ENCODE measurements around the gene KLHDC10. TPM values are rescaled to one million over a fixed set of nuclear protein-coding genes. Genes with fewer than 3 reads are reported as not detected.

The KLHDC10 gene
- polyA plus RNA-seq, 1 experiment, result 29.7 TPM

DNA sequence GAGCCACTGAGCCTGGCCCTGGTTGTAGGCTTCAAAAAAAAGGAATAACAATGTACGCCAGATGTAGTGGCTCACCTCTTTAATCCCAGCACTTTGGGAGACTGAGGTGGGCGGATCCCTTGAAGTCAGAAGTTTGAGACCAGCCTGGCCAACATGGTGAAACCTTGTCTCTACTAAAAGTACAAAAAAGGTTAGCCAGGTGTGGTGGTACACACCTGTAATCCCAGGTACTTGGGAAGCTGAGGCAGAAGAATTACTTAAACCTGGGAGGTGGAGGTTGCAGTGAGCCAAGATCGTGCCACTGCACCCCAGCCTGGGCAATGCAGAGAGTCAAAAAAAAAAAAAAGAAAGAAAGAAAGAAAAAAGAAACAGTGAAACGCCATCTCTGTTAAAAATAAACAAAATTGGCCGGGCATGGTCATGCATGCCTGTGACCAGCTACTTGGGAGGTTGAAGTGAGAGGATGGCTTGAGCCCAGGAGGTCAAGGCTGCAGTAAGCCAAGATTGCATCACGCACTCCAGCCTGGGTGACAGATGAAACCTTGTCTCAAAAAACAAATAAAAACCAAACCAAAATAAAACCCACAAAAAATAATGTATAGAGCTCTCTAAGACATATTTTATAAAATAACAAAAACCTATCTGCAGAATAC, 4.7 kb upstream of the KLHDC10 start:
- ChIA-PET POLR2A (no interaction called here), CTCF (interaction anchor here (0.6 kb wide), 1 partner anchor 702 kb away, joined by 3 read pairs; no protein-coding TSS in a partner anchor)
- H3K27me3 ChIP-seq (ENCODE audit: control insufficient read depth, insufficient read depth, low read length), result no peaks in the 10 kb centered on the region
- H3K4me3 ChIP-seq (ENCODE audit: low read depth, low read length), result no peak overlapping the region
- no peaks in the 10 kb centered on the region for H3K9me3 ChIP-seq (ENCODE audit: control insufficient read depth, insufficient read depth, low read length)
- DNase-seq (ENCODE audit: low read depth, low spot score), result no peak
- H3K27ac ChIP-seq (ENCODE audit: low read depth, low read length), result no peak overlapping the region
- TF ChIP-seq CTCF (IDR thresholded peaks at IDR 0.05; ENCODE audit: low read depth, low read length), result no peak

- no peak overlapping the region for H3K27ac ChIP-seq (ENCODE audit: low read depth, low read length)
- peak overlapping the region; percentile 68 for H3K4me3 ChIP-seq (ENCODE audit: low read depth, low read length)
- POLR2A ChIA-PET, result interaction anchor here (0.9 to 1.3 kb wide), 2 partner anchors 32 to 75 kb away, joined by 3 to 4 read pairs; no protein-coding TSS in a partner anchor
- no peaks in the 10 kb centered on the region for H3K9me3 ChIP-seq (ENCODE audit: control insufficient read depth, insufficient read depth, low read length)
- H3K27me3 ChIP-seq (ENCODE audit: control insufficient read depth, insufficient read depth, low read length), result no peaks in the 10 kb centered on the region
- TF ChIP-seq CTCF (IDR thresholded peaks at IDR 0.05; ENCODE audit: low read depth, low read length), result no peak
- CTCF ChIA-PET, result interaction anchor here (0.5 to 0.9 kb wide), 3 partner anchors 22 to 763 kb away, joined by 3 read pairs; no protein-coding TSS in a partner anchor
- DNase-seq (ENCODE audit: low read depth, low spot score), result no peak
These were observed 956 bp upstream of the KLHDC10 start for GRCh38 chr7:130069179-130069977.

DNA sequence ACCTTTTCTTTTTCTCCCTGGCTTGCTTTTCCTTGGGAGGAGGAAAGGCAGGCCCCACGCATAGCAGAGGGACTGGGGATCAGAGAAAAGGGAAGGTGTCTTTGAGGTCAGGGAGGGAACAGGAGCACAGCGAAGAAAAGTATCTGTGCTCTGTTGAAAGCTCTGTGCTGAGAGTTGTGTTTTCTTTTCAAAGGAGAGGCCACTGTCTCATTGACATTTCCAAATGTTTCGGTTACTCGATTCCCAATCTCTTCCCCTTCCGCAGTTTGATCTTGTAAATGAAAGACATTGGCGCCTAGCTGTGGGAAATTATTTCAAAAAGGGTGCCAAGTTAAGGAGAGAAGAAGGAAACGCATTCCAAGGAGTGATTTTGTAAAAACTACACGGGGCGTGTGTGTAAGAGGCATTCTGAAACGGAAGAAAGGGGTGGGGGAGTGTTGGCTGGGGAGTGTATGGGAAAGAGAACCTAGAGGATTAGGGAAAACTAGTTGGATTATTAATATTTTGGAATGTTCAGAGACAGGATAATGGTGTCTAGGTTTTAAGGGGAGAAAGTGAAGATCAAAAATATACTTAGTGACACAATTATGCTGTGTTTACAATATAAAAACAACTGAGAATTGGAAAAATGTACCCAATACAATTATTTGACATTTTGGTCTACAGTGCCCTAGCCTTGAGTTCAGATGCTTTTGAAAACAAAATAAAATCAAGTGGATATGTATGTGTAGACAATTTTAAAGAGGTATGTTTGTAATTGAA, 708 bp downstream of the KLHDC10 start:
- no peak for TF ChIP-seq CTCF (IDR thresholded peaks at IDR 0.05; ENCODE audit: low read depth, low read length)
- POLR2A ChIA-PET, result interaction anchor here (0.6 to 1.3 kb wide), 4 partner anchors 33 to 348 kb away, joined by 3 to 4 read pairs (median 3); no protein-coding TSS in a partner anchor
- Histone ChIP-seq H3K27me3 (ENCODE audit: control insufficient read depth, insufficient read depth, low read length) (no peaks in the 10 kb centered on the region), H3K27ac (ENCODE audit: low read depth, low read length) (peak overlapping the region; percentile 24), H3K9me3 (ENCODE audit: control insufficient read depth, insufficient read depth, low read length) (no peaks in the 10 kb centered on the region), H3K4me3 (ENCODE audit: low read depth, low read length) (peak overlapping the region; percentile 92)
- DNase-seq (ENCODE audit: low read depth, low spot score), result no peak
- CTCF ChIA-PET, result interaction anchor here (0.7 to 4.7 kb wide), 15 partner anchors 12 to 766 kb away, joined by 3 to 71 read pairs (median 5); partner anchors contain the start of genes CPA1 and TMEM209

- H3K9me3 ChIP-seq (ENCODE audit: control insufficient read depth, insufficient read depth, low read length), result no peaks in the 10 kb centered on the region
- ChIA-PET POLR2A (interaction anchor here (0.6 to 1.0 kb wide), 2 partner anchors 134 to 687 kb away, joined by 3 read pairs; partner anchors contain the start of gene TMEM209), CTCF (interaction anchor here (0.6 to 4.7 kb wide), 50 partner anchors 11 to 797 kb away, joined by 3 to 71 read pairs (median 4); partner anchors contain the start of genes CPA1 and TMEM209)
- no peaks in the 10 kb centered on the region for H3K27me3 ChIP-seq (ENCODE audit: control insufficient read depth, insufficient read depth, low read length)
- H3K27ac ChIP-seq (ENCODE audit: low read depth, low read length), result no peak overlapping the region
- peak; percentile 80 for DNase-seq (ENCODE audit: low read depth, low spot score)
- H3K4me3 ChIP-seq (ENCODE audit: low read depth, low read length), result peak overlapping the region; percentile 92
- TF ChIP-seq CTCF (IDR thresholded peaks at IDR 0.05; ENCODE audit: low read depth, low read length), result peak; percentile 97
These were observed 1.6 kb downstream of the KLHDC10 start for GRCh38 chr7:130071701-130072622.
